DMS153 treated with DMSO at 0.1 percent for 48 hours (cell line): ENCODE results near the gene KLC1.

Source experiments
- DNase-seq: peaks from one replicate; lab custom pipeline; 2025; ENCODE audit not compliant: unreplicated experiment; lab: John Stamatoyannopoulos, UW

The KLC1 gene

DNA sequence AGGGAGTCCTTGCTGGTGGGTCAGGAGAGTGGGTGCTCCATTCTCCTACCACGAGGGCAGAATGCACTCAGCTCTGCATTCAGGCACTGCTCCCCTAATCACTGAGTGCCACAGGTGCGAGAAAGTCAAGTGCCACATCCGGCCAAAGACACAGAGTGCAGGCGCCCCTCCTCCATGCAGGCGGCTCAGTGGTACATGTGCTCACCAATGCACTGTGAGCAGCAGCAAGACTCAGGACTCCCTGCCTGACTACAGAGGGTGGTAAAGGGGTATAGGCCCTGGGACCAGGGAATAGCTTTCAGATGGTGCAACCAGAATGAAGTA, 119.5 kb downstream of the KLC1 start:
- DNase-seq = no peak

DNA sequence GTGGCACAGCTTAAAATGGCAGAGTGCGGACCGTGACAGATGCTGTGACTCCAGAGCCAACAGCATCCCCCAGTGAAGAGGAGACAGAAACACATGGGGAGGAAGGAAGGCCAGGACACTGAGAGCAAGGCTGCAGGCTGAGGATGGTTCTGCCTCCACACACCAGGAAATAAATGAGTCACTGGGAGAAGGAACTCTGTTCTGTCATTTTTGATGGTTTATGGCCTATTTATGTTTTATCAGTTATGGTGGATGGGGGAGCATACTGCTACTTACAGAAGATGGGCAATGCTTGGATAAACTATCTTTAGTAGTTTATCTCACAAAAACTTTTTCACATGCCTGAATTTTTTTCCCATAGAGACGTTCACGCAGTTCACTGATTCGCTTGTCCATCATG, 120.4 kb downstream of the KLC1 start:
- no peak for DNase-seq

DNA sequence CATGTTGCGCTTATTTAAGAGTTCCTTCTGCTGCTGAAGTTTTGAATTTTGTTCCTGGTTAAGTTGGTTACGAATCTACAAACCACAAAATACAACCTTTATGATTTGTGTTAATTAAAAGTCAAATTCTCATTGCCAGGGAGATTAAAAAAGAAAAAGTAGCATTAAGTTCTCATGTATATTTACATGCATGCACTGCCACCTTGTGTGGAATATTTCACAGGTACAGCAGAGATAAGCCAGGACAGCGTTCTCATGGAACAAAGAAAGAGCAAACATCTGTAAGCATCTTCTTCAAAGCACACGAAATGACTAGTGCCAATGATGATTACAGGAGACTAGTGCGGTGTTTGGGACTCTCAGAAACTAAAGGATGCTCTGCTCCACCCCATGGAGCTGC, 120.8 kb downstream of the KLC1 start:
- no peak for DNase-seq
